Astrocyte of the cerebellum (primary cell): Measurements from ENCODE around the gene SHISAL1.

Source experiments
- DNase-seq: peaks from one replicate; pipeline ENCODE4 v3.0.0-alpha.2; 2011; ENCODE audit warnings: low read depth
- H3K4me3 ChIP-seq: 2 replicates; pipeline ENCODE4 v1.5.1; 2011; ENCODE audit warnings: mild to moderate bottlenecking, low read depth, low read length, moderate library complexity
- in situ Hi-C: cut with HindIII; loops from 2 replicates; pipeline ENCODE4 v1.10.0; 2017; ENCODE audit warnings: low sequenced_read_pairs
- TF ChIP-seq, protein P1 (sequence below): IDR thresholded peaks from 2 replicates; pipeline ENCODE4 v1.5.1; 2012; ENCODE audit warnings: low read length, low read depth, moderate library complexity, mild to moderate bottlenecking; ENCODE audit errors: missing control alignments

Gene SHISAL1

DNA sequence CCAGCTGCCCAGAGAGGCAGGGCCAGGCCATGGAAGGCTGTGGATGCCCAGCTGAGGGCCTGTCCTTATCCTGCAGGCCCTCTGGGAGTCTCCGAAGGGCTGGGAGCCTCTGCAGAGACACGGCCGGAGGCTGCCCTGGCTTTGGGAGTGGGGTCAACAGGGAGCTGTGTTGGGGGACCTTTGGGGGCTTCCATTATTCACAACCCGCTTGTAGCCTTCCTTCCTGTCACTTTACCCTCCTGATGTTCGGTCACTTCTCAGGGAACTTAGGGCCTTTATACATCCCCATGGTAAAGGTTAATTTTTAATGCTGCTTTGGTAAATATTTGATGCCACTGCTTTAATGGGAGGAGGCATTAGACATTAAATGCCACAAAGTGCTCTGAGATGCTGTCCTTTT is 44.9 kb downstream of the SHISAL1 start:
- no peak for DNase-seq
- H3K4me3 ChIP-seq = no peak overlapping the region
- TF ChIP-seq, protein P1, sequence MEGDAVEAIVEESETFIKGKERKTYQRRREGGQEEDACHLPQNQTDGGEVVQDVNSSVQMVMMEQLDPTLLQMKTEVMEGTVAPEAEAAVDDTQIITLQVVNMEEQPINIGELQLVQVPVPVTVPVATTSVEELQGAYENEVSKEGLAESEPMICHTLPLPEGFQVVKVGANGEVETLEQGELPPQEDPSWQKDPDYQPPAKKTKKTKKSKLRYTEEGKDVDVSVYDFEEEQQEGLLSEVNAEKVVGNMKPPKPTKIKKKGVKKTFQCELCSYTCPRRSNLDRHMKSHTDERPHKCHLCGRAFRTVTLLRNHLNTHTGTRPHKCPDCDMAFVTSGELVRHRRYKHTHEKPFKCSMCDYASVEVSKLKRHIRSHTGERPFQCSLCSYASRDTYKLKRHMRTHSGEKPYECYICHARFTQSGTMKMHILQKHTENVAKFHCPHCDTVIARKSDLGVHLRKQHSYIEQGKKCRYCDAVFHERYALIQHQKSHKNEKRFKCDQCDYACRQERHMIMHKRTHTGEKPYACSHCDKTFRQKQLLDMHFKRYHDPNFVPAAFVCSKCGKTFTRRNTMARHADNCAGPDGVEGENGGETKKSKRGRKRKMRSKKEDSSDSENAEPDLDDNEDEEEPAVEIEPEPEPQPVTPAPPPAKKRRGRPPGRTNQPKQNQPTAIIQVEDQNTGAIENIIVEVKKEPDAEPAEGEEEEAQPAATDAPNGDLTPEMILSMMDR = no peak
- in situ Hi-C loops = no loop called here

GRCh38 chr22:44266796-44267760 is 45.7 kb downstream of the SHISAL1 start:
- DNase-seq = no peak
- TF ChIP-seq, protein P1 = no peak
- in situ Hi-C loops = no loop called here
- H3K4me3 ChIP-seq = no peak overlapping the region

DNA sequence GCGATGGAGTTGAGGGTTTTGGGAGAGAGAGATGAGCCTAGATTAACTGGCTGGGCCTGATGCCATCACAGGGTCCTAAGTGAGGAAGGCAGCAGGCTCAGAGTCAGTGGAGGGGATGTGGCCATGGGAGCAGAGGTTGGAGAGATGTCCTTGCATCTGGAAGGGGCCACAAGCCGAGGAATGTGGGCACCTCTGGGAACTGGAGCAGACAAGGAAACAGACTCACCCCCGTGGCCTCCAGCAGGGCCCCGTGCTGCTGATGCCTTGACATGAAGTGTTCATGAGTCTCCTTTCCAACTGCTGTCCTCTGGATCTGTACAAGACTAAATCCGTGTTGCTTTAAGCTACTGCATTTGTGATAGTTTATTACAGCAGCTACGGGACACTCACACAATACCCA is 49.2 kb downstream of the SHISAL1 start:
- no peak for DNase-seq
- no peak overlapping the region for H3K4me3 ChIP-seq
- TF ChIP-seq, protein P1 = no peak
- in situ Hi-C loops = no loop called here

- no peak overlapping the region for H3K4me3 ChIP-seq
- TF ChIP-seq, protein P1 = no peak
- no peak for DNase-seq
- in situ Hi-C loops = no loop called here
Observed at GRCh38 chr22:44261861-44262595, 50.7 kb downstream of the SHISAL1 start.

GRCh38 chr22:44261164-44261860 is 51.4 kb downstream of the SHISAL1 start:
- TF ChIP-seq, protein P1 = no peak
- in situ Hi-C loops = no loop called here
- no peak overlapping the region for H3K4me3 ChIP-seq
- no peak for DNase-seq

- in situ Hi-C loops = no loop called here
- H3K4me3 ChIP-seq = no peak overlapping the region
- TF ChIP-seq, protein P1 = no peak
- no peak for DNase-seq
Observed at GRCh38 chr22:44260216-44261035, 52.3 kb downstream of the SHISAL1 start.
